ENCODE measurements around the gene CYYR1. TPM values are rescaled to one million over a fixed set of nuclear protein-coding genes. Genes with fewer than 3 reads are reported as not detected.

Gene CYYR1
- total RNA-seq, 1 donor from 2014 or later: not detected

DNA sequence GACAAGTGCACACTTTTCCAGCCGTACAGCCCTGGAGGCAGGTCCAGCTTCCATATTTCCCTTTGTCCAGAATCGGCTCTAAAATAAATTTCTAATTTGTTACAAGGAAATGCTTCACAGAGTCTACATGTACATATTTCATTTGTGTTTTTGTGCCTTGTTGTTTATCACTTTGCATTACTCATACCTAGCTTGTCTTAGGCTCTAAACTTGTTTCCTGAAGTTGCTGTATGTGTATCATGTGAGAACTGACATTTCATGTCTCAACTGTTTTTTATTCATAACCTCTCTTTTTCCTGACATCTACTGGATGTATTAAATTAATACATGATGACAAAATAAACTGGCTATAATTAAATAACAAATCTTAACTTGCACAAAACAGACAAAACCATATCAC lies 7.5 kb downstream of the CYYR1 start:
- ATAC-seq (ENCODE audit: low read depth): no peak
- intact Hi-C loops (cut with micrococcal nuclease): no loop called here
- Mint-ChIP-seq H3K9me3 (peaks cover 4% of the 10 kb centered on the region), H3K27ac (no peak overlapping the region), H3K27me3 (no peaks in the 10 kb centered on the region), H3K4me1 (no peaks in the 10 kb centered on the region), H3K4me3 (no peak overlapping the region), H3K36me3 (ENCODE audit: low read depth) (no peaks in the 10 kb centered on the region)
- ChIA-PET POLR2A (no interaction called here), CTCF (no interaction called here)
- TF ChIP-seq CTCF (IDR thresholded peaks at IDR 0.05): no peak
- DNase-seq: no peak

GRCh38 chr21:26565111-26565510 lies 8.0 kb downstream of the CYYR1 start:
- ChIA-PET POLR2A (no interaction called here), CTCF (no interaction called here)
- no peak for ATAC-seq (ENCODE audit: low read depth)
- TF ChIP-seq CTCF (IDR thresholded peaks at IDR 0.05): no peak
- Mint-ChIP-seq H3K9me3 (peaks cover 4% of the 10 kb centered on the region), H3K36me3 (ENCODE audit: low read depth) (no peaks in the 10 kb centered on the region), H3K4me1 (no peaks in the 10 kb centered on the region), H3K27ac (no peak overlapping the region), H3K27me3 (no peaks in the 10 kb centered on the region), H3K4me3 (no peak overlapping the region)
- no peak for DNase-seq
- intact Hi-C loops (cut with micrococcal nuclease): no loop called here

- Mint-ChIP-seq H3K36me3 (ENCODE audit: low read depth) (no peaks in the 10 kb centered on the region), H3K4me1 (no peaks in the 10 kb centered on the region), H3K27ac (no peak overlapping the region), H3K27me3 (no peaks in the 10 kb centered on the region), H3K4me3 (no peak overlapping the region), H3K9me3 (peaks cover under 1% of the 10 kb centered on the region)
- DNase-seq (no peak), ATAC-seq (ENCODE audit: low read depth) (no peak)
- ChIA-PET CTCF (no interaction called here), POLR2A (no interaction called here)
- intact Hi-C loops (cut with micrococcal nuclease): no loop called here
- TF ChIP-seq CTCF (IDR thresholded peaks at IDR 0.05): no peak
These were observed 9.1 kb downstream of the CYYR1 start for GRCh38 chr21:26563856-26564503.

- H3K9me3 Mint-ChIP-seq: no peaks in the 10 kb centered on the region
- ATAC-seq (ENCODE audit: low read depth): no peak
- ChIA-PET CTCF (no interaction called here), POLR2A (no interaction called here)
- H3K27ac Mint-ChIP-seq: no peak overlapping the region
- H3K27me3 Mint-ChIP-seq: no peaks in the 10 kb centered on the region
- no peaks in the 10 kb centered on the region for H3K36me3 Mint-ChIP-seq (ENCODE audit: low read depth)
- intact Hi-C loops (cut with micrococcal nuclease): no loop called here
- no peak overlapping the region for H3K4me3 Mint-ChIP-seq
- H3K4me1 Mint-ChIP-seq: no peaks in the 10 kb centered on the region
- no peak for TF ChIP-seq CTCF (IDR thresholded peaks at IDR 0.05)
- no peak for DNase-seq
These were observed 12.5 kb downstream of the CYYR1 start for GRCh38 chr21:26560612-26561011.

DNA sequence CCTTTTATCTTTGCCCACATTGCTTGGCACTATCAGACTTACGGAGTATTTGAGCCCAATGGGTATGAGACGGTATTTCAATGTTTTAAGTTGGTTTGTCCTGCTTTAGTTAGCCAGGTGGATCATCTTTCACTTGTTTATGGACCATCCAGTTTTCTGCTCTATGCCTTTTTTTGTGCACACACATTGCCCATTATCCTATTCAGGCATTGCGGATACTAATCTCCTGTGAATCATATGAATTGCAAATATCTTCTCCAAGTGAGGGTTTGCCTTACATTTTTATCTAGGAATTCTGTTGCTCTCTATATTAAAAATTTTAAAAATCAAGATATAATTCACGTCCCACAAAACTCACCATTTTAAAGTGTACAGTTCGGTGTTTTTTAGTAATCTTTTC lies 14.0 kb downstream of the CYYR1 start:
- no peaks in the 10 kb centered on the region for H3K4me1 Mint-ChIP-seq
- H3K27me3 Mint-ChIP-seq: no peaks in the 10 kb centered on the region
- H3K4me3 Mint-ChIP-seq: no peak overlapping the region
- ChIA-PET POLR2A (no interaction called here), CTCF (no interaction called here)
- ATAC-seq (ENCODE audit: low read depth): no peak
- no peaks in the 10 kb centered on the region for H3K9me3 Mint-ChIP-seq
- intact Hi-C loops (cut with micrococcal nuclease): no loop called here
- no peak for TF ChIP-seq CTCF (IDR thresholded peaks at IDR 0.05)
- no peaks in the 10 kb centered on the region for H3K36me3 Mint-ChIP-seq (ENCODE audit: low read depth)
- no peak for DNase-seq
- no peak overlapping the region for H3K27ac Mint-ChIP-seq

Data from activated B cell treated with CpG ODN at 0.5 μM for 24 hours (primary cell).